GM21786 (cell line): Measurements from ENCODE around the gene HCFC1R1.

Experiments used
- ATAC-seq: cut with Tn5 transposase; IDR thresholded peaks from one replicate; pipeline ENCODE4 v1.9.1; 2021; ENCODE audit not compliant: unreplicated experiment

HCFC1R1 gene

DNA sequence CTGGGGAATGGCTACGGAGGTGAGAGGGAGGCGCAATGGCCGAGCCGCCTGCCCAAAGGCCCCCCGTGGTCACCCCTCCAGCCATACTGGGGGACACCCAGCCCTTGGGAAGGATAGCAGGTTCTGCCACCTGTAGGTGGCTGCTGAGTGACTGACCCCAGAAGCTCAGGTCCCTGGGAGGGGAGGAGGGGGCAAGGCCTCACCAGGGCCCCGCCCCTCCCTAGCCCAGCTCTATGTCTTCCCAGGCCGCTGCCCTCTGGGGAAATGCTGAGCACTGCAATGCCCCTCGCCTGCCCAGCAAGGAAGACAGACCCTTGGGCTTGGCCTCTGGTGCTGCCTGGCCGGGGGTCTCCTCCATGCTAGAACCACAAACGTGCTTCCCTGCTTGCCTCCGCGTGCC lies 22.4 kb downstream of the HCFC1R1 start:
- no peak for ATAC-seq

GRCh38 chr16:3000540-3000939 lies 23.2 kb downstream of the HCFC1R1 start:
- ATAC-seq = no peak

DNA sequence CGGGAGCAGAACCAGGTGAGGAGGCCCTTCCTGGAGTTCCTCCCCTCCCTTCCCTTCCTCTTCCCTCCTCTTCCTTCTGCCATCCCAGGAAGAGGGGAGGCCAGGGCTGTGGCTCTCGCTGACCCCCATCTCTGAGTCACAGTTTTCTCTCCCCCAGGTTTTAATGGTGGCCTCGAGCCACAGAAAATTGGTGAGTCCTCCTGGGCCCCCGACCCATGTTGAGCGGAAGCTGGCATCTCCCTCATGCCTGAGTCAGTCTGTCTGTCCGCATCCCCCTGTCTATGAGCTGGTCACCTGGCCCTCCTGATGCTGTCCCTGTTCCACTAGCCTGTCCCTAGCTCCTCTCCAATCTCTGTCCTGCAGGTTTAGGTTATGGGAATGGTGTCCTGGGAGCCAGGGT lies 23.8 kb downstream of the HCFC1R1 start:
- ATAC-seq = no peak

- ATAC-seq = no peak
These were observed 27.4 kb downstream of the HCFC1R1 start for GRCh38 chr16:2996298-2996697.

DNA sequence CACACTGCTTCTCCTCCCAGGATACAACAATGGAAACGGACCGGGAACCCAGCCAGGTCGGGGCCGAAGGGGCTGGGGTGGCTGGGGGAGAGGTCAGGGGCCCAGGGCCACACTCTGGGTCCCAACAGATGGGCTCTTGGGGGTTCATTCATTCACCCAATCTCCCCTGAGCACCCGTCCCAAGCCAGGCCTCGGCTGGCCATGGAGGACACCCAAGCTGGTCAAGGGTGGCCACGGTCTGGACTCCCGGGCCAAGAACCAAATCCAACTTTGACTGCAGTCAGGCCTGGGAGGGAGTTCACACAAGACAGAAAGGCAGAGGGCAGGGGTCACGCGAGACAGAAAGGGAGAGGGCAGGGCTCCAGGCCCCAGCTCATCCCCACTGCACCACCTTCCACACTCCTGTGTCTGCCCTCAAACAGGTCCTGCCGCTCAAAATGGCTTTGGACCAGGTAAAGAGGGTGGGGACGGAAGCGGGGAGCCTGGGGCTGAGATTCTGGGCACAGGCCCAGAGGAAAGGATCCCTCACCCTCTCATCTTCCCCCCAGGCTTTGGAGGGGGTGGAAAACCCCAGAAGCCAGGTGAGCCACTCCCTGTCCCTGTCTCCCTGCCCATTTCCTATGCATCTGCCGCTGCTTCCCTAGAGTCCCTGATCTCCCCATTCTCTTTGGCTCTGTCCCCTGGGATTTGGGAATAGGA lies 31.2 kb downstream of the HCFC1R1 start:
- ATAC-seq = no peak

- ATAC-seq = no peak
These were observed 32.0 kb downstream of the HCFC1R1 start for GRCh38 chr16:2991566-2992261.

DNA sequence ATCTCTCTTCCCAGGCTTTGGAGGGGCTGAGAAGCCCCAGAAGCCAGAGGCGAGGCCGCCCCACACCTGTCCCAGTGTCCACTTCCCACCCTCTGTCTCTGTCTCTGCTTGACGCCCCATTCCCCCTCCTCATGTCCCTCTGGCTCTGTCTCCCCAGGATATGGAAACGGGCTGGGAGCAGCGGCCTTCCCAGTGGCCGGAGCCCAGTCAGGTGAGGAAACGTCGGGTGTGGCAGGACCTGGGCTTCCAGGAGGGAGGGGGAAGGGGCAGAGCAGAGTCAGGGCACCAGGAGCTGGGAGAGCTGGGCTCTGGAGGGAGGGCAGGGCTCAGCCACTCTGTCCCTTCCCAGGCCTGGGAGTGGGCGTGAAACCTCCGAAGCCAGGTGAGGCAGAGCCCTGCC lies 32.9 kb downstream of the HCFC1R1 start:
- no peak for ATAC-seq

- no peak for ATAC-seq
These were observed 35.1 kb downstream of the HCFC1R1 start for GRCh38 chr16:2988590-2989099.

- ATAC-seq = no peak
These were observed 35.9 kb downstream of the HCFC1R1 start for GRCh38 chr16:2987833-2988232.

DNA sequence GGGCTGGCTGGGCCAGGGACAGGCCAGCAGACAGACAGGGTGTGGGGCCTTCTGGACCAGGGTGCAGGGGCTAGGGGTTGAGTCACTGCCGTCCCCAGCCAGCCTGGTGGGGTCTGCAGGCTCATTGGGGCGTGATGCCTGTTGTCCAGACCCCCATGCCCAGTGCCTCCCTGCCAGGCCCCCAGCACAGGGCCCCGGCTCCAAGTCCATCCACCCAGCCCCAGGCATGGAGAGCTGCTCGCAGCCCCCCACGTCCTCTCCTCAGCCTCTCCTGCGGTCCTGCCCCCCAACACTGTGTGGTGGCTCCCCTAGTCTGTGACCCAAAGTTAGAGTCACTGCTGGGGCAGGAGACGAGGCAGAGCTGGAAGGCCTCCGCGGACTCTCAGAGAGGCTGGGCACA lies 36.5 kb downstream of the HCFC1R1 start:
- ATAC-seq = no peak

GRCh38 chr16:2986623-2987188 lies 37.0 kb downstream of the HCFC1R1 start:
- ATAC-seq = no peak

GRCh38 chr16:2985893-2986355 lies 37.8 kb downstream of the HCFC1R1 start:
- ATAC-seq = no peak

DNA sequence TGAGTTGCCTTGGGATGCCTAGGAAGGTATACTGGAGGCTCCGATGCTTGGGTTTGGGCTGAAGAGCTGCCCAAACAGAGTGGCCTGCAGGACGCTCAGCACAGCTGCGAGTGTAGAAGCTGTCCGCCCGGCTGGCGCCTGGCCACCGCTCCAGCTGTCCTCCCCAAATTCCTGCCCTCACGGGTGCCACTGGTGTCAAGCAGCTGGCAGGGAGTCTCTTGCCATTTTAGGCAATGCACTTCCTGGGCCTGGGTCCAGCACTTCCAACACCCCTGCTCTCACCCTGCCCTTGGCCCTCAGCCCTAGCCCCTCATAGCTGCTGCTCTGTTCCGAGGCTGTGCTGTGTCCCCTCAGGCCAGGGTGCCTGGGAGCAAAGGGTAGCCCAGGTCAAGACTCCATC lies 38.3 kb downstream of the HCFC1R1 start:
- ATAC-seq = no peak

GRCh38 chr16:2983706-2984136 lies 40.0 kb downstream of the HCFC1R1 start:
- ATAC-seq = peak; percentile 34

GRCh38 chr16:2982402-2982801 lies 41.3 kb downstream of the HCFC1R1 start:
- ATAC-seq = no peak

DNA sequence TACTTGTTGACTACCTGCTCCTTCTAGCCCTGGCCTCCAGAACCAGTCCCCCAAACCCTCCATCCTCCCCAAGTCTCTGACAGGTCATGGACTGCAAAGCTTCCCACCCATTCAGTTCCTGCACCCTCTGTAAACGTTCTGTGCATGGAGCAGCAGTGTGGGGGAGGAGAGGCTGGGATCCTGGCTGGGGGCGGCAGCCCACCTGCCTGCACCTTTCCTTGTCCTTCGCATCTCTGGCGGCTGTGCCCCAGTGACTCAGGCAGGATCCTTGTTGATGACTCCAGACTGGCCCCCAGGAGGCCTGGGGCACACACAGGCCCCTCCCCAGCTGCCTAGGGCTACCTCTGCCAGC lies 41.9 kb downstream of the HCFC1R1 start:
- no peak for ATAC-seq

DNA sequence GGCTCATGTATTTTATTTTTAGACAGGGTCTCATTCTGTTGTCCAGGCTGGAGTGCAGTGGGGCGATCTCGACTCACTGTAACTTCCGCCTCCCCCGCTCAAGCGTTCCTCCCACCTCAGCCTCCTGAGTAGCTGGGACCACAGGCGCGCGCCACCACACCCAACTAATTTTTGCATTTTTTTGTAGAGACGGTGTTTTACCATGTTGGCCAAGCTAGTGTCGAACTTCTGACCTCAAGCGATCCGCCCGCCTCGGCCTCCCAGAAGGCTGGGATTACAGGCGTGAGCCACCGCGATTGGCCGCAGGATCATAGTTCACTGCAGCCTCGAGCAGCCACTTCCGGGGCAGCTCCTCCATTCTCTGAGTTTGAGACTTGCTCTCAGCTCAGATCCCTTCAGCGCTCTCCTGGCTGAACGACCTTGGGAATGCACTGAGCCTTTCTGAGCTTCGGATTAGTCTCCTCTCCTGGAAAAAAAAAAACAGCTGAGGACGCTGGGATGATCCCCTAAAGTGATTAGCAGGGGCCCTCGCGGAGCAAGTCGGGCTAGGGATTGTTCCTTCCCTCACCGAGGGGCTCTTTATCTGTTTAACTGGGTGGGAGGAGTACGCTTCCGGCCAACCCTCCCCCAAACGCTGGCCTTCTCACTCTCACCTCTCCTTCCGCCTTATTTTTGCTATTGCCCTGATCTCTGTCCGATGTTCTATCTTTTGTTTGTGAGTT lies 42.4 kb downstream of the HCFC1R1 start:
- ATAC-seq = no peak

DNA sequence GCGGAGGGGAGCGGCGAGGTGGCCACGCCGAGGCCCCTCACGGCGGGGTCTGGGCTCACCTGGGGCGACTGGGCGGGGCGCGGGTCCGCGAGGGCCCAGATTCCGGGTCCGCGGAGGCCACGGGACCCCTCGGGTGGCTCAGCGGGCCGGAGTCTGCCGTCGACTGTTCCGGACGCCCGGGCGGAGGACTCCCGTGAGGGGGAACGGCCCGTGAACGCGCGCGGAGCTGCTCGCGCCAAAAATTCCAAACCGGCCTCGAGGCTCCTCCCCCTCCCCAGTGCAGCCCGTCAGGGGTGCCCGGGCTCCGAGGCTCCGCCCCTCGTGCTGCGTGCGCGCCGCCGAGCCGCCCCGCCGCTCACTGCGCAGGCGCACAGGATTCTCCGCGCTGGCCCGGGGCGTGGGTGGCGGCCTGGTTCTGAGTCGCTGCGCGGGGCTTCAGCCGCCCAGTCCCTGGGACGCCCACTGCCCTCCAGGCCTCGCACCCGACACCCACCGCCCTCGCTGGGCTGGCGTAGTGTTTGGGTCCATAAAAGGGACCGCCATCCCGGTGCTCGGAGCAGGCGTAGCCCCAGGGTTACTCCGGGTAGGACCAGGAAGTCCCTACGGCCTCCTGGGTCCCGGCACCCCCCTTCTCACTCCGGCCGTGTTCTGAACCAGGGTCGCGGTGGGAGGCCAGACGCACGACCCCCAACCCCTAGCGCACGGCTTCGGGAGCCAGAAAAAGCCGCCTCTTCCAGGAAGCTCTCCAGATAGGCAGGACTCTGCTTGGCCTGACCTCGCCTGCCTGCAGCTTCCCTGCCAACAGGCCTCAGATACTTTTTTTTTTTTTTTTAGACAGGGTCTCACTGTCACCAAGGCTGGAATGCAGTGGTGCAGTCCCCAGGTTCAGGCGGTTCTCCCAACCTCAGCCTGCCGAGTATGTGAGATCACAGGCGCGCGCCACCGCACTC lies 43.2 kb downstream of the HCFC1R1 start, which contains the start of gene PKMYT1:
TSS of gene PKMYT1 (minus strand) at position 220 of the 950 bp plus-strand sequence. CDS start 789 bp downstream, outside the sequence.
- peak; percentile 65 for ATAC-seq

DNA sequence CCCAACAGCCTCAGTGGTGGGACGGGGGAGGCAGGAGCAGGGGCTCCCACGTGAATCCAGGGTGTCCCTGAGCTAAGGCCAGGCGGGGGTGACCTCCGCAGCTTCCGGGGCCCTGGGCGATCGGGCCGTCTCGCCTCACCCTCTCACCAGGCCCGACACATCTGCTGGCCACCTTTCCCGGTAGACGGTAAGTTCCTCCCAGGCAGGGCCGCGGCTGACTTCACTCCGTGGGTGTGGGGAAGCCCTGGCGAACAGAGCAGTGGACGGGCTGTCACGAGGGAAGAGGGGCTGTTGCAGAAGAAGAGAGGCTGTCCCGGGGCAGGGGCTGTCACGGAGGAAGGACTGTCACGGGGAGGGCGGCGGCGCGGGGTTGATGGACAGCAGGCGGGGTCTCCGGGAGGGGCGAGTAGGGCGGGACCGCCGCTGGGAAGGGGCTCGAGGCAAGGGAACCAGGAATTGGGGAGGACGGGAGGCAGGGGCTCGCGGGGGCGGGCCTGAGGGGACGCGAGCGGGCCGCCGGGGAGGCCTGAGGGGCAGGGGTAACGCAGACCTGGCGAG lies 44.0 kb downstream of the HCFC1R1 start:
- peak; percentile 2 for ATAC-seq

GRCh38 chr16:2977440-2977839 lies 46.3 kb downstream of the HCFC1R1 start:
- ATAC-seq = no peak
